Right atrium auricular region (tissue), 2 donors: ENCODE data around the gene CDHR5. TPM values are rescaled to one million over a fixed set of nuclear protein-coding genes. Genes with fewer than 3 reads are reported as not detected.

Experiments used
- DNase-seq: peaks from one replicate; pipeline ENCODE4 v3.0.0-alpha.2; 2019; ENCODE audit warnings: low spot score
- H3K27ac ChIP-seq, 2 donors: fragments of 200-600 bp; sonication (generic); 1 replicate in 1 of 2; 2 replicates in 1 of 2; pipeline ENCODE4 v1.5.1; 2016 to 2019
- H3K27me3 ChIP-seq, 2 donors: fragments of 200-600 bp; sonication (generic); one replicate each; pipeline versions ENCODE4 v1.5.1 to v1.6.0; 2017 to 2019
- H3K36me3 ChIP-seq: fragments of 200-600 bp; sonication (generic); one replicate; pipeline ENCODE4 v1.5.1; 2016
- H3K4me1 ChIP-seq, 2 donors: fragments of 200-600 bp; sonication (generic); one replicate each; pipeline versions ENCODE4 v1.5.1 to v1.6.0; 2017 to 2019
- H3K4me3 ChIP-seq, 2 donors: fragments of 200-600 bp; sonication (generic); 1 replicate in 1 of 2; 2 replicates in 1 of 2; pipeline ENCODE4 v1.5.1; 2017 to 2019; ENCODE audit warnings: mild to moderate bottlenecking in 1 of 2, moderate library complexity in 1 of 2
- H3K9me3 ChIP-seq, 2 donors: fragments of 200-600 bp; sonication (generic); one replicate each; pipeline ENCODE4 v1.5.1; 2019
- total RNA-seq, 2 donors: library from RNA; depleted of rRNA; stranded (reverse); fragments of >200 nt; gene quantifications; one replicate each; pipeline ENCODE4 v1.1.0, GENCODE V29; 2016
- TF ChIP-seq, protein P1 (sequence below), 2 donors: fragments of 200-600 bp; sonication (generic); IDR thresholded peaks; one replicate each; pipeline ENCODE4 v1.5.1; 2019; ENCODE audit warnings: antibody characterized with exemption in 2 of 2

CDHR5 gene
- total RNA-seq, 2 donors from 2014 or later, result not detected

- DNase-seq, result no peak
- H3K27me3 ChIP-seq, result peaks cover 0 to 12% of the 10 kb centered on the region in 2 donors
- peaks cover 0 to 24% of the 10 kb centered on the region in 2 donors for H3K4me1 ChIP-seq
- H3K36me3 ChIP-seq, result no peaks in the 10 kb centered on the region
- H3K27ac ChIP-seq, result no peak within 1 kb of the TSS
- peak within 1 kb of the TSS in 1 of 2 donors; percentile 37 for H3K4me3 ChIP-seq
- H3K9me3 ChIP-seq, result no peaks in the 10 kb centered on the region
- TF ChIP-seq, protein P1, sequence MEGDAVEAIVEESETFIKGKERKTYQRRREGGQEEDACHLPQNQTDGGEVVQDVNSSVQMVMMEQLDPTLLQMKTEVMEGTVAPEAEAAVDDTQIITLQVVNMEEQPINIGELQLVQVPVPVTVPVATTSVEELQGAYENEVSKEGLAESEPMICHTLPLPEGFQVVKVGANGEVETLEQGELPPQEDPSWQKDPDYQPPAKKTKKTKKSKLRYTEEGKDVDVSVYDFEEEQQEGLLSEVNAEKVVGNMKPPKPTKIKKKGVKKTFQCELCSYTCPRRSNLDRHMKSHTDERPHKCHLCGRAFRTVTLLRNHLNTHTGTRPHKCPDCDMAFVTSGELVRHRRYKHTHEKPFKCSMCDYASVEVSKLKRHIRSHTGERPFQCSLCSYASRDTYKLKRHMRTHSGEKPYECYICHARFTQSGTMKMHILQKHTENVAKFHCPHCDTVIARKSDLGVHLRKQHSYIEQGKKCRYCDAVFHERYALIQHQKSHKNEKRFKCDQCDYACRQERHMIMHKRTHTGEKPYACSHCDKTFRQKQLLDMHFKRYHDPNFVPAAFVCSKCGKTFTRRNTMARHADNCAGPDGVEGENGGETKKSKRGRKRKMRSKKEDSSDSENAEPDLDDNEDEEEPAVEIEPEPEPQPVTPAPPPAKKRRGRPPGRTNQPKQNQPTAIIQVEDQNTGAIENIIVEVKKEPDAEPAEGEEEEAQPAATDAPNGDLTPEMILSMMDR (IDR thresholded peaks at IDR 0.05), result no peak
These were observed 12.0 kb upstream of the CDHR5 start, which contains the start of gene DRD4 for GRCh38 chr11:636511-637332. Gene DRD4 (plus strand): TSS chr11:637269. CDS start chr11:637305, 36 bp downstream.

DNA sequence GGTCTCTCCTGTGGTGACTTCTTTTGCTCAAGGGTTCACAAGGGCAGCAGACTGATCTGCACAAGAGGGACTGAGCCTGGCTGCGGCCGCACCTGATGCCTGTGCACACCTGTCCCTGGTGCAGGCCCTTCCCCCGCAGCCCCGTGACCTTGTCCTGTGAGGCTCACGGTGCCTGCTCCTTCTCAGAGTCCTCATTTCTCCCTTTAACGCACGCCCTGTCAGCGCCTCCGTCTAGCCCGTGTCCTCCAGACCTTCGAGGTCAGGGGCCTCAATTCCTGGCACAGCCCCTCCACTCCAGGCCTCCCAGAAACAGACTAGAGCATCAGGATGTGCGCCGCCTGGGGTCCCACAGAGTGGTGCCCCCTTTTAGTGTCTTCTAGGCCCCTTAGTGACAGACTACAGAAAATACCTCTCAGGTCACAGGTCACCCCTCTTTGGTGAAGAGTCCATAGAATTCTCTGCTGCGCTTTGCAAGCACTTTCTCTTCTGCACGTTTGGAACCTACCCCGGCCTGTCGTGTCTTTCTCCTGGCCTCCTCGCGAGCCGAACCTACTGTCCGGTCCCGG, 11.3 kb upstream of the CDHR5 start:
- no peaks in the 10 kb centered on the region for H3K9me3 ChIP-seq
- H3K27me3 ChIP-seq, result peaks cover 0 to 12% of the 10 kb centered on the region in 2 donors
- H3K36me3 ChIP-seq, result no peaks in the 10 kb centered on the region
- TF ChIP-seq, protein P1 (IDR thresholded peaks at IDR 0.05), result no peak
- DNase-seq, result no peak
- no peak overlapping the region for H3K27ac ChIP-seq
- no peak overlapping the region for H3K4me3 ChIP-seq
- H3K4me1 ChIP-seq, result peaks cover 0 to 24% of the 10 kb centered on the region in 2 donors

DNA sequence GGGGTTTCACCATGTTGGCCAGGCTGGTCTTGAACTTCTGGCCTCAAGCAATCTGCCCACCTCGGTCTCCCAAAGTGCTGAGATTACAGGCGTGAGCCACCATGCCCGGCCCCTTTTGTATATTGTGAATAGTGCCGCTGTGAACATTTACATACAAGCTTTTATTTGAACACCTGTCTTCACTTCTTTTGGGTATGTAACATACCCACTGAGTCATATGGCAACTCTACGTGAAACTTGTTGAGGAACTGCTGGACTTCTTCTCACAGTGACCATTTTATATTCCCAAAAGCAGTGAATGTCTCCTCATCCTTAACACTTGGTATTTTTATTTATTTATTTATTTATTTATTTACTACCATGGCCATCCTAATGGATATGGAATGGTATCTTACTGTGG, 6.1 kb upstream of the CDHR5 start:
- Histone ChIP-seq H3K9me3 (no peaks in the 10 kb centered on the region), H3K27me3 (no peaks in the 10 kb centered on the region), H3K4me3 (no peak overlapping the region), H3K27ac (no peak overlapping the region), H3K36me3 (no peaks in the 10 kb centered on the region), H3K4me1 (peaks cover 0 to 5% of the 10 kb centered on the region in 2 donors)
- DNase-seq, result no peak
- TF ChIP-seq, protein P1 (IDR thresholded peaks at IDR 0.05), result no peak

- Histone ChIP-seq H3K27me3 (peaks cover 0 to 3% of the 10 kb centered on the region in 2 donors), H3K9me3 (no peaks in the 10 kb centered on the region), H3K4me3 (no peak overlapping the region), H3K4me1 (peaks cover 0 to 5% of the 10 kb centered on the region in 2 donors), H3K27ac (no peak overlapping the region), H3K36me3 (no peaks in the 10 kb centered on the region)
- TF ChIP-seq, protein P1 (IDR thresholded peaks at IDR 0.05), result no peak
- no peak for DNase-seq
These were observed 4.5 kb upstream of the CDHR5 start for GRCh38 chr11:629237-629583.

- H3K27me3 ChIP-seq, result peaks cover 0 to 3% of the 10 kb centered on the region in 2 donors
- H3K27ac ChIP-seq, result no peak overlapping the region
- no peak overlapping the region for H3K4me3 ChIP-seq
- no peaks in the 10 kb centered on the region for H3K36me3 ChIP-seq
- DNase-seq, result no peak
- TF ChIP-seq, protein P1 (IDR thresholded peaks at IDR 0.05), result no peak
- no peaks in the 10 kb centered on the region for H3K9me3 ChIP-seq
- H3K4me1 ChIP-seq, result peaks cover 0 to 5% of the 10 kb centered on the region in 2 donors
These were observed 3.3 kb upstream of the CDHR5 start for GRCh38 chr11:628056-628455.
